ENCODE data around the gene ZKSCAN5.
"Not testable (repeated sequence)": the region's sequence is repeated elsewhere in the genome, so short reads cannot be mapped to it uniquely, and the experiment has no call there.

The ZKSCAN5 gene

GRCh38 chr7:99551767-99552463 is 47.5 kb downstream of the ZKSCAN5 start, which contains the start of gene FAM200A:
TSS of gene FAM200A (minus strand) at chr7:99552114. CDS start at chr7:99548407, 3,707 bp downstream.
- DNase-seq (ENCODE audit: low read depth in 2 of 2) = peak; percentile 53 to 71

DNA sequence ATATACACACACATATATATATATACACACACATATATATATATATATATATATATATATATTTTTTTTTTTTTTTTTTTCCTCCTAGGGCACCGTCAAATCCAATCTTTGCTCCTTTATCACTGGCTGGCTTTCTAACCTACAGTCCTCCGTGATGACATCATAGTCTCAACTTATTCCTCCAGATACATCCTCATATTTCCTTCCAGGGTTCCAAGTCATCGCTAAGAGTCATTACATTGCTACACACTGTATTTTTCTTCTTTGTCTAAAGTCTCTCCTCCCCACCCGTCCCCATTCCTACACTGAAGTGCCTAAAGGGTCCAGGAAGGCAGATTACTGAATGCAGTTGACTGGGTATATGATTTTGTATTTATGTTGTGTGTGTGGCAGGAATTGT is 48.6 kb downstream of the ZKSCAN5 start:
- DNase-seq (ENCODE audit: low read depth in 2 of 2) = no peak

DNA sequence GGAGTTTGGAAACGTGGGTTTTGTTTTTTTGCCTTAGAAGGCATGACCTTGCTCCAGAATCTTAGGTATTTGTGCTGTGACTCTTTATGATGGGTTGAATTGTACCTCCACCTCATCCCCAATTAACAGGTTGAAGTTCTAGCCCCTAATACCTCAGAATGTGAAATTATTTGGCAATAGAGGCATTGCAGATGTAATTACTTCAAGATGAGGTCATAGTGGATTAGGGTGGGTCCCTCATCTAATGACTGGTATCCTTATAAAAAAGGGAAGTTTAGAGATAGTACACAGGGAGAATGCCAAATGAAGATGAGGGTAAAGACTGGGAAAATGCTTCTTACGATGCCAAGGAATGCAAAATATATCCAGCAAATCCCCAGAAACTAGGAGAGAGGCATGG is 50.5 kb downstream of the ZKSCAN5 start:
- DNase-seq (ENCODE audit: low read depth in 2 of 2) = no peak

GRCh38 chr7:99557196-99557607 is 52.7 kb downstream of the ZKSCAN5 start:
- DNase-seq (ENCODE audit: low read depth in 2 of 2) = no peak

GRCh38 chr7:99557940-99558305 is 53.5 kb downstream of the ZKSCAN5 start:
- DNase-seq (ENCODE audit: low read depth in 2 of 2) = no peak

DNA sequence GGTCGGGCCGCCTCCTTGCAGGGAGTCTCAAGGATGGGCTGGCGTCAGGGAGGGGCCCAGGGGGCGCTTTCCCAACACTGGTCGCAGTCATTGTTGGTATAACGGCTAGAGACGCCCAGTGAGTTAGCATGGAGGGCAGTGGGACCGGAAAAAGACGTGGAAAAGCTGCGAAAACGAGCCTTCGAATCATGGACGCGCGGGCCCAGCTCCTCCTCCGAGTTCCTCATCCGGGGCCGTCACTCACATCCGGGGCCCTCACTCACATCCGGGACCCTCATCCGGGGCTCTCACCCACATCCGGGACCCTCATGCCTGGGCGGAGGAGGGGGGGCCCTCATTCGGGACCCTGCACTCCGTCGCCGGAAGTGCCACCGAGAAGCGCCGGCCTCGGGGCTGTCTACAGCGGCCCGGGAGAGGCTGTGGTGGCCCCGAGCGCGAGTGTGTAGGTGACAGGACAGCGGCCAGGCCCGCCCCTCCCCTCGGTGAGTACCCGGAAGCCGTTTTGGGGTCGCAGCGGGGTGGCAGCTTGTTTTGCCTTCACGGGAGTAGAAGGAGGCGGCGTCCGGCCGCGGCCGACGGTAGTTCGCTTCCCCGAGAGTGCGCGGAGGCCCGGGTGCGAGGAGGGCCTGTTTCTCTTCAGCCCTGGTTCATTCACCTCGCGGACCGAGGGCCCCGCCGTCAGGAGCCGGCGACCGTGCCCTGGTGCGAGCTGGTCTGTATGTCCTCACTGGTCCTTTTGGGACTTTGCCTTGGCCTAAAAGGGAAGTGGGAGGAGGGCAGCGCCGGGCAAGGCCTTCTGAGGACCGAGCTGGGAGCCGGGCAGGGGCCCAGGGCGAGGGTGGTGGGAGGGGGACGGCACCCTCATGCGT is 54.1 kb downstream of the ZKSCAN5 start, which contains the start of gene ZNF655:
Gene ZNF655, plus strand, starts transcription at position 337 of the 869 bp plus-strand sequence. CDS start 1,918 bp downstream, outside the sequence.
- peak; percentile 66 to 72 for DNase-seq (ENCODE audit: low read depth in 2 of 2)

- no peak for DNase-seq (ENCODE audit: low read depth in 2 of 2)
Observed at GRCh38 chr7:99559175-99559915, 54.9 kb downstream of the ZKSCAN5 start.

DNA sequence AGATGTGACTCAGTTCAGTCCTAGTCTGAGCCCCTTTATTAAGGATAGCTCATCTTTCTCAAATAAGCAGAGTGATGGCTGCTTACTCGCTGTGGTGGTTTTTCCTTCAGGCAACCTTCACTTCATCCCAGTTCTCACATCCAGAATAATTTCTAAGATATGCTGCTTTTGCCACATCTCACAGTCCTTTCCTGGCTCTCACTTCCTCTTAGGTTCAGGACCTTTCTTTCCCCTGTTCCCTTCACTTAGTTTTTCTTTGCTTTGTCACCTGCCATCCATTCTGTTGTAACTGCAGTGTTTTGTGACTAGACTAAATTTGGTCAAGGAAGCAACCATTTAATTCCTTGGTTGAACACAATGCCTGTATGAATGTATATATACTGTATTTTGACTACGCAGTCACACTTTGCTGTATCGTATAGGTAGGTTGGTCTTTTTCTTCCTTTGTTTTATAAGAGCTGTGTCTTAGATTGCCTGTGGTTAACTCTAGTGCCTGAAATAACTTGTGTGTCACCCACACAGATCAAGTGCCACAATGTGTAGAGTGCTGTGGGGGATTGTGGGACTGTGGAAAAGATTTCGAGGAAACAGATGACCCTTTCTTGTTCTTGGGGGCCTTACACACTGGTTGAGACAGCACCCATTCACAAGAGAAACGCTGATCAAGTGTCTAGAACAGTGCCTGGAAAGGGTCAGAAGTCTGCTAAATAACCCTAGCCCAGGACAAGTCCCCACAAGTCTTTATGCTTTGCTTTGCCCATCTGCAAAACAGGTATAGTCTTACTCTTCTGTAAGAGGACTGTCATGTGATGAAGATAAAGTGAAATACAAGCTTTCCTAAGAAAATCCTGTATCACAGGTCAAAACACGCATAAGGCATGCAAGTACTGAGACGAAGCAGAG is 56.6 kb downstream of the ZKSCAN5 start:
- DNase-seq (ENCODE audit: low read depth in 2 of 2) = no peak

GRCh38 chr7:99561737-99562051 is 57.2 kb downstream of the ZKSCAN5 start:
- DNase-seq (ENCODE audit: low read depth in 2 of 2) = no peak

DNA sequence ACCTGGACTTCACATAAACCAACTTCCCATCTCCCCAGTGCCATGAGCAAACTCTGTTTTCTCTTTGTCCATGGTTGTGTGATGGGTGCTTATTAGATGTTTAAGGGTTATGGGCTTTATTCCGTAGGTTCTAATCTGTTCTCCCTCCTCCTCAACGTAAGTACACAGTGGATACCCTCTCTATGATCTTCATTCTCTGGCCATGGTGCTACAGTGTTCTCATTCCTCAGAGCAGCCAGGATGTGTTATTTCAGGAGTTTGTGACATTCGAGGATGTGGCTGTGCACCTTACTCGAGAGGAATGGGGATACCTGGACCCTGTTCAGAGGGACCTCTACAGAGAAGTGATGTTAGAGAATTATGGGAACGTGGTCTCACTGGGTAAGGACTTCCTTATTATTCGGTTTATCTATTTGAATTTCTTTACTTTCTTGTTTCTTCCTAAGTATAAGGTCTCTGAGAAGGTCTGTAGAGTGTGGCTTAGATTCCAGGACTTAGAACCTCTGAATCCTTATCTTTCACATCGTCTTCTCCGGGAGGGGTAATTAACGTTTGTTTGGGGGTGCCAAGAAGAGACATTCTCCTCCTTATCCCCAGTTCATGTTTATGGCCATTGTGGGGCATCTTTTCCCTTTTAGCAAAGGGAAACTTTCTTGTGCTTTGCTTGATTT is 57.8 kb downstream of the ZKSCAN5 start:
- no peak for DNase-seq (ENCODE audit: low read depth in 2 of 2)

DNA sequence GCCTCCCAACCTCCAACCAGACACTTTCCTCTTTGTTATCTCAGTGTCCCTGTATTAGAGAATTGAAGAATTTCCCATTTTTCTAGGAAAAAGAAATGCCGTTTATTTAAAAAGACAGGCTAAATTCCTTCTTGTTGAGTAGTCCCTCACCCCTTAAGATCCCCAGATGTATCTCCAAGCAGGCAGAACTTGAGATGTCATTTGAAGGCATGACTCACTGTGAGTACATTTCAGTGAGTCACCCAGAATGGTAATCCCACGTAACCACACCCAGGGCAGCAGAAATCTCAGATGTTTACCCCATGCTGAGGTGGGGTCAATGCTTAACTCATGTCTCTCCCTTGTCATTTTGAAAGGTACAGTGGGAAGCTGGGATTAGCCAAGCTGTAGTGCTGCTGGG is 58.4 kb downstream of the ZKSCAN5 start:
- DNase-seq (ENCODE audit: low read depth in 2 of 2) = no peak

DNA sequence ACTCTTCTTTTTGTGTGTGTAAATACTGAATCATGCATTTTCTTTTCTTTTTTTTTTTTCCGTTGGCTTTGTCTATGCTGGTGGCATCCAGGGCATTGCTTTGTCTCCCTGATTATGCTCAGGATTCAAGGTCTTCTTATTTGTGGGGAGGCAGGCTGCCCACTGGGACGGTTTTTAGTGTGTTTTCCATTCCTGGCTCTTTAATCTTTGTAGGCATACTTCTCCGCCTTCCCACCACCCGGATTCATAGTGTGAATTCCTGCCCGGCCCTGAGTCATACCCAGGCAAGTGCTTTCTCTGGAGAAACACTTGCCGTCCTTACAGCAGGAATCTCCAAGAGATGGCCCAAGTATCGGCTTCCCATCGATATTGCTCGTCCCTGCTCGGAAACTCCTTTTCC is 59.2 kb downstream of the ZKSCAN5 start:
- no peak for DNase-seq (ENCODE audit: low read depth in 2 of 2)

GRCh38 chr7:99568770-99569169 is 64.3 kb downstream of the ZKSCAN5 start:
- DNase-seq (ENCODE audit: low read depth in 2 of 2) = not testable (repeated sequence)

- DNase-seq (ENCODE audit: low read depth in 2 of 2) = no peak
Observed at GRCh38 chr7:99571768-99572167, 67.3 kb downstream of the ZKSCAN5 start.

DNA sequence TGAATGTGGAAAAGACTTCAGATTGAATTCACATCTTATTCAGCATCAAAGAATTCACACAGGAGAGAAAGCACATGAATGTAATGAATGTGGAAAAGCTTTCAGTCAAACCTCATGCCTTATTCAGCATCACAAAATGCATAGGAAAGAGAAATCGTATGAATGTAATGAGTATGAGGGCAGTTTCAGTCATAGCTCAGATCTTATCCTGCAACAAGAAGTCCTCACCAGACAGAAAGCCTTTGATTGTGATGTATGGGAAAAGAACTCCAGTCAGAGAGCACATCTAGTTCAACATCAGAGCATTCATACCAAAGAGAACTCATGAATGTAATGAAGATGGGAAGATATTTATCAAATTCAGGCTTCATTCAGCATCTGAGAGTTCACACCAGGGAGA is 68.8 kb downstream of the ZKSCAN5 start:
- DNase-seq (ENCODE audit: low read depth in 2 of 2) = no peak

GRCh38 chr7:99576251-99576650 is 71.8 kb downstream of the ZKSCAN5 start:
- no peak for DNase-seq (ENCODE audit: low read depth in 2 of 2)

DNA sequence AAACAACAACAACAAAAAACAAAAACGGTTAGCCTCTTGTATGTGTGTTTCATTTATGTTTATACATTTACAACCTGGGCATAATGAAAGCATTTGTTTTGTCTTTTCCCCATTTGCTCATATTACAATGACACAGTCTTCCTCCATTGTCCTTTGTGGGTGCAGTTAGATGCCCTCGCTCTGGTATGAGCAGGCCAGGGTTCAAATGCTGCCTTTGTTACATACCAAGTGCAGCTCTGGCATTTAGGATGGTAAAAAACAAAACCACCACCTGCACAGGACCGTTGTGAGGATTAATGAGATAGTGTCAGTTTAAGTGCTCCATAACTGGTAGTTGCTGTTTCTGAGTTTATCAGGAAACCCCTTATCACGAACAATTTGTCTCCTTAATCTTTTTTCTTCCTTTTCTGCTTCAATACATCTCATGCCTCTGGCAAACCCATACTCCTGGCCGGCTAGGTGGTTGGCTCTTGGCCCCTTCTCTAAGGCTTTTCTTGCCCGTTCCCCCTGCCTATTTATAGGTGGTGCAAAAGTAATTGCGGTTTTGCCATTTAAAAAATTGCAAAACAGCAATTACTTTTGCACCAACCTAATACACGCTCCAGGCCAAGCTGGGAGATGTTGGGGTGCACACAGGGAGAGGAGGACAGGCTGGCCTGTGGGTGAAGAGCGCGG is 75.0 kb downstream of the ZKSCAN5 start:
- DNase-seq (ENCODE audit: low read depth in 2 of 2) = no peak

GRCh38 chr7:99579956-99580777 is 75.7 kb downstream of the ZKSCAN5 start:
- DNase-seq (ENCODE audit: low read depth in 2 of 2) = peak in 1 of 2 donors; percentile 18

- DNase-seq (ENCODE audit: low read depth in 2 of 2) = not testable (repeated sequence)
Observed at GRCh38 chr7:99580778-99581332, 76.4 kb downstream of the ZKSCAN5 start.

Measured in stimulated activated CD4-positive, alpha-beta T cell treated with anti-CD3 and anti-CD28 coated beads, Interleukin-1b, Interleukin-23, amount 100 ng/mL, for 1 hour (primary cell).